ENCODE data around the gene NPAS3.

The NPAS3 gene

DNA sequence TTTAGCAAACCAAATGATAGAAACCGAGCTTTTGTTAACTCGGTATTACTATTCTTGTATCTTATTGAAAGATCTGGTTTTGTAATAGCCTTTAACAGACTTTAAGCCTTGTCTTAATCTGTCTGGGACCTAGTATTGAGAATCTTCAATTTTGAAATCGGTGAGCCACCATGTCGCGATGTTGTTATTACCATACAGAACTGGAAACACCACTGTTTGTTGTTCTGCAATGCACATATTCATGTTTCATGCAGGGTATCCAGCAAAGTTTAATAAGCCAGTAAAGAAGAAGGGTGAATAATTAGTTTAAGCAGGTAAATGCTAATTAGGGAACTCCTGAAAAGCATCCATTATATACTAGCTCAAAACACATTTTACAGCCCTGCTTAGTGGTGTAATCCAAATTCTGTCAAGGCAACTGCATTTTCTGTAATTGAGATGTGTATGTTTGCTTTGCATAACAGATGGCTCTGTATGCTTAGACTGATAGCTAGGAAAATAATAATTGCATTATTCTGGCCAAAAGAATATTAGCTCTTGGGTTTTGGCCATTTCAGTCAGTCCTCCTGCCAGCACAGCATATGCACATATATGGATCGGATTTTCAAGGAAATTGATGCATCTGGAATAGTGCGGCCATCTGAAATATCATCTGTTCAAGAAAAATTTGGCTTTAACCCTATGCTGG lies 623.0 kb downstream of the NPAS3 start:
- Histone ChIP-seq H3K9ac (ENCODE audit: low read depth, low read length) (no peak overlapping the region), H3K79me2 (ENCODE audit: insufficient read depth, low read length) (no peaks in the 10 kb centered on the region), H3K4me2 (ENCODE audit: insufficient read depth, low read length) (no peak overlapping the region), H3K27ac (ENCODE audit: low read length) (no peak overlapping the region), H3K4me1 (ENCODE audit: insufficient read depth, low read length) (no peaks in the 10 kb centered on the region), H2AFZ (ENCODE audit: low read depth, low read length) (no peak overlapping the region), H3K36me3 (ENCODE audit: insufficient read depth, low read length) (no peaks in the 10 kb centered on the region), H3K4me3 (ENCODE audit: low read depth in 1 of 2, low read length in 2 of 2) (no peak overlapping the region), H4K20me1 (ENCODE audit: insufficient read depth, low read length) (no peaks in the 10 kb centered on the region), H3K27me3 (ENCODE audit: insufficient read depth, low read length, poor library complexity) (peaks cover 24% of the 10 kb centered on the region), H3K9me3 (ENCODE audit: insufficient read depth, low read length, severe bottlenecking) (no peaks in the 10 kb centered on the region)
- ATAC-seq (ENCODE audit: insufficient read depth, low read depth): no peak
- TF ChIP-seq, protein P1, sequence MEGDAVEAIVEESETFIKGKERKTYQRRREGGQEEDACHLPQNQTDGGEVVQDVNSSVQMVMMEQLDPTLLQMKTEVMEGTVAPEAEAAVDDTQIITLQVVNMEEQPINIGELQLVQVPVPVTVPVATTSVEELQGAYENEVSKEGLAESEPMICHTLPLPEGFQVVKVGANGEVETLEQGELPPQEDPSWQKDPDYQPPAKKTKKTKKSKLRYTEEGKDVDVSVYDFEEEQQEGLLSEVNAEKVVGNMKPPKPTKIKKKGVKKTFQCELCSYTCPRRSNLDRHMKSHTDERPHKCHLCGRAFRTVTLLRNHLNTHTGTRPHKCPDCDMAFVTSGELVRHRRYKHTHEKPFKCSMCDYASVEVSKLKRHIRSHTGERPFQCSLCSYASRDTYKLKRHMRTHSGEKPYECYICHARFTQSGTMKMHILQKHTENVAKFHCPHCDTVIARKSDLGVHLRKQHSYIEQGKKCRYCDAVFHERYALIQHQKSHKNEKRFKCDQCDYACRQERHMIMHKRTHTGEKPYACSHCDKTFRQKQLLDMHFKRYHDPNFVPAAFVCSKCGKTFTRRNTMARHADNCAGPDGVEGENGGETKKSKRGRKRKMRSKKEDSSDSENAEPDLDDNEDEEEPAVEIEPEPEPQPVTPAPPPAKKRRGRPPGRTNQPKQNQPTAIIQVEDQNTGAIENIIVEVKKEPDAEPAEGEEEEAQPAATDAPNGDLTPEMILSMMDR (IDR thresholded peaks at IDR 0.05; ENCODE audit: borderline replicate concordance, extremely low read depth, low read length, poor library complexity, severe bottlenecking): no peak
- no peak for TF ChIP-seq EZH2 (IDR thresholded peaks at IDR 0.05; ENCODE audit: borderline replicate concordance, low read depth, low read length, severe bottlenecking)
- no peak for DNase-seq

GRCh38 chr14:33563191-33563900 lies 624.7 kb downstream of the NPAS3 start:
- Histone ChIP-seq H3K4me1 (ENCODE audit: insufficient read depth, low read length) (no peaks in the 10 kb centered on the region), H3K9me3 (ENCODE audit: insufficient read depth, low read length, severe bottlenecking) (no peaks in the 10 kb centered on the region), H3K4me3 (ENCODE audit: low read depth in 1 of 2, low read length in 2 of 2) (no peak overlapping the region), H3K27ac (ENCODE audit: low read length) (no peak overlapping the region), H3K79me2 (ENCODE audit: insufficient read depth, low read length) (no peaks in the 10 kb centered on the region), H3K36me3 (ENCODE audit: insufficient read depth, low read length) (no peaks in the 10 kb centered on the region), H3K4me2 (ENCODE audit: insufficient read depth, low read length) (no peak overlapping the region), H2AFZ (ENCODE audit: low read depth, low read length) (no peak overlapping the region), H4K20me1 (ENCODE audit: insufficient read depth, low read length) (no peaks in the 10 kb centered on the region), H3K27me3 (ENCODE audit: insufficient read depth, low read length, poor library complexity) (peaks cover 34% of the 10 kb centered on the region), H3K9ac (ENCODE audit: low read depth, low read length) (no peak overlapping the region)
- ATAC-seq (ENCODE audit: insufficient read depth, low read depth) (no peak), DNase-seq (no peak)
- TF ChIP-seq EZH2 (IDR thresholded peaks at IDR 0.05; ENCODE audit: borderline replicate concordance, low read depth, low read length, severe bottlenecking): no peak
- TF ChIP-seq, protein P1 (IDR thresholded peaks at IDR 0.05; ENCODE audit: borderline replicate concordance, extremely low read depth, low read length, poor library complexity, severe bottlenecking): no peak

GRCh38 chr14:33563901-33564197 lies 625.2 kb downstream of the NPAS3 start:
- Histone ChIP-seq H3K79me2 (ENCODE audit: insufficient read depth, low read length) (no peaks in the 10 kb centered on the region), H3K4me3 (ENCODE audit: low read depth in 1 of 2, low read length in 2 of 2) (no peak overlapping the region), H3K27me3 (ENCODE audit: insufficient read depth, low read length, poor library complexity) (peaks cover 33% of the 10 kb centered on the region), H3K4me1 (ENCODE audit: insufficient read depth, low read length) (no peaks in the 10 kb centered on the region), H4K20me1 (ENCODE audit: insufficient read depth, low read length) (no peaks in the 10 kb centered on the region), H3K9me3 (ENCODE audit: insufficient read depth, low read length, severe bottlenecking) (no peaks in the 10 kb centered on the region), H3K27ac (ENCODE audit: low read length) (no peak overlapping the region), H3K9ac (ENCODE audit: low read depth, low read length) (no peak overlapping the region), H2AFZ (ENCODE audit: low read depth, low read length) (no peak overlapping the region), H3K4me2 (ENCODE audit: insufficient read depth, low read length) (no peak overlapping the region), H3K36me3 (ENCODE audit: insufficient read depth, low read length) (no peaks in the 10 kb centered on the region)
- ATAC-seq (ENCODE audit: insufficient read depth, low read depth): no peak
- no peak for TF ChIP-seq EZH2 (IDR thresholded peaks at IDR 0.05; ENCODE audit: borderline replicate concordance, low read depth, low read length, severe bottlenecking)
- TF ChIP-seq, protein P1 (IDR thresholded peaks at IDR 0.05; ENCODE audit: borderline replicate concordance, extremely low read depth, low read length, poor library complexity, severe bottlenecking): no peak
- DNase-seq: no peak

Data from DND-41 (cell line).